K562 (cell line): ENCODE results near the gene HEMGN. TPM values are rescaled to one million over a fixed set of nuclear protein-coding genes. Genes with fewer than 3 reads are reported as not detected.

Experiments
- CBFB ChIP-seq: sonication (generic); formaldehyde crosslinking; IDR thresholded peaks from 2 replicates; pipeline ENCODE4 v1.4.0; 2020; ENCODE audit warnings: mild to moderate bottlenecking, missing genetic modification reagents
- HNRNPL ChIP-seq: fragments of 200-400 bp; formaldehyde crosslinking; IDR thresholded peaks from 2 replicates; pipeline ENCODE4 v1.6.1; 2017; ENCODE audit warnings: low read depth, mild to moderate bottlenecking, low read length
- IRF2 ChIP-seq: sonication (generic); formaldehyde crosslinking; IDR thresholded peaks from 2 replicates; pipeline ENCODE4 v1.8.1; 2022; ENCODE audit warnings: mild to moderate bottlenecking, missing genetic modification reagents
- NEUROD1 ChIP-seq: fragments of 150-350 bp; IDR thresholded peaks from 2 replicates; pipeline ENCODE4 v1.6.1; 2014; ENCODE audit warnings: borderline replicate concordance, low read length, low read depth; ENCODE audit not compliant: partially characterized antibody
- PML ChIP-seq: IDR thresholded peaks from 2 replicates; pipeline ENCODE4 v1.6.1; 2012; ENCODE audit warnings: low read length, inconsistent platforms
- RBM15 ChIP-seq: fragments of 200-400 bp; formaldehyde crosslinking; IDR thresholded peaks from 2 replicates; pipeline ENCODE4 v1.6.1; 2018; ENCODE audit warnings: mild to moderate bottlenecking, low read length, moderate library complexity; ENCODE audit not compliant: insufficient read depth
- RHOXF2B ChIP-seq: fragments of 250-450 bp; sonication (Bioruptor Pico); conservative IDR thresholded peaks from 2 replicates; pipeline ENCODE4 v1.5.1; 2021
- ZBTB7A ChIP-seq: IDR thresholded peaks from 2 replicates; pipeline ENCODE4 v1.6.1; 2011; ENCODE audit warnings: low read depth, mild to moderate bottlenecking, low read length, moderate library complexity, borderline replicate concordance; ENCODE audit not compliant: control insufficient read depth
- ZNF780A ChIP-seq: fragments of 250-450 bp; sonication (Bioruptor Pico); IDR thresholded peaks from 2 replicates; pipeline ENCODE4 v1.5.0; 2021; ENCODE audit warnings: mild to moderate bottlenecking
- ZNF785 ChIP-seq: fragments of 250-450 bp; sonication (Bioruptor Pico); IDR thresholded peaks from 2 replicates; pipeline ENCODE4 v1.4.0; 2020; ENCODE audit warnings: mild to moderate bottlenecking
- polyA plus RNA-seq, 8 experiments: library from polyadenylated mRNA; depleted of rRNA in 4 of 8; stranded (reverse) in 5 of 8; unstranded in 3 of 8; fragments of >200 nt; fragmentation: Nextera tagmentation in 2 of 8; fragmentation: Illumina TruSeq in 1 of 8; extraction: Ambion mirVana in 2 of 8; extraction: Trizol in 1 of 8; gene quantifications; 2 replicates each; pipeline versions ENCODE4 v1.2.1 to v1.2.3, GENCODE V29; 2011 to 2014; ENCODE audit warnings: inconsistent platforms in 1 of 8, missing spikeins in 1 of 8
- total RNA-seq, 7 experiments: library from RNA; depleted of rRNA in 6 of 7; stranded (reverse); fragments of >200 nt in 6 of 7; fragmentation: Illumina TruSeq in 2 of 7; extraction: Trizol in 2 of 7; gene quantifications; 2 replicates each; pipeline versions ENCODE4 v1.2.1 to v1.2.3, GENCODE V29; 2011 to 2021; ENCODE audit warnings: low replicate concordance in 1 of 7
- TF ChIP-seq, protein P1 (sequence below): fragments of 250-450 bp; sonication (Bioruptor Pico); IDR thresholded peaks from 2 replicates; pipeline ENCODE4 v1.5.0; 2022; ENCODE audit warnings: mild to moderate bottlenecking
- TF ChIP-seq, protein P2 (sequence below), 2 experiments: fragments of 450-650 bp in 1 of 2; sonication (generic) in 1 of 2; formaldehyde crosslinking in 1 of 2; IDR thresholded peaks; 2 replicates each; pipeline versions ENCODE4 v1.7.1 to v1.9.0; 2016 to 2022; ENCODE audit warnings: inconsistent platforms in 1 of 2, mild to moderate bottlenecking in 1 of 2, missing genetic modification reagents in 1 of 2
- TF ChIP-seq, protein P3 (sequence below): sonication (generic); formaldehyde crosslinking; IDR thresholded peaks from 2 replicates; pipeline ENCODE4 v1.8.0; 2023; ENCODE audit warnings: mild to moderate bottlenecking, missing genetic modification reagents

Gene HEMGN
- total and polyA plus RNA-seq, 9 of the 15 experiments (the other 6 are each of a cell fraction or from before 2014, with no cell fraction given): 56.3 to 258 (median 137) TPM

DNA sequence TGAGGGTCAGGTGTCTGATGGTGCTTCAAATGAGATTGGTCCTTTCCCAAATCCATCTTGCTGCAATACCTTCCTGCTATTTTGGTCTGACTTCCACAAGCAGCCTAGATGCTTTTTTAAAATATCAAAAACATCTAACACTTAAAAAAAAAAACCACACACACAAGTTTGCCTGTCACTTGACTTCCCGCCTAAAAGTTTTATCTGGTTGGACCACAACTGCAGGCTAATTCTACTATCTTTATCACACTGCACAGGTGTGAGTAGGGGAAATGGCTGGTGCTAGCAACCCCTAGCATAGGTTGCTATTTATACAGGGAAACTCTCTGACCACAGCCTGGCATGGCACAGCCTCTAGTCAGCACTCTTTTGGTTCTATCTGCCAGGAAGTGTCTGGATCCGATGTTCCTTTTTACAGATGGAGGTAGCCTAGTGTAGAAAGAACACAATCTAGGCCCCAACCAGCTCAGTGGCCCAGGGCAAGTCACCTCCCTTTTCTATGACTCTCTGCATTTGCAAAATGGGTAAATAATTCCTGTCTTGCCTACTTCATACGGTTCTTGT, at the start of gene HEMGN (continued):
- TF ChIP-seq ZNF780A (no peak), ZBTB7A (no peak), CBFB (CRISPR knock-in tag) (peak; percentile 53; the same call in 1 of the 2 replicates), IRF2 (CRISPR knock-in tag) (no peak), NEUROD1 (peak; percentile 65), PML (peak; percentile 98), HNRNPL (no peak), RHOXF2B (CRISPR knock-in tag) (no peak), ZNF785 (CRISPR knock-in tag) (no peak), RBM15 (no peak)
- TF ChIP-seq, protein P1, sequence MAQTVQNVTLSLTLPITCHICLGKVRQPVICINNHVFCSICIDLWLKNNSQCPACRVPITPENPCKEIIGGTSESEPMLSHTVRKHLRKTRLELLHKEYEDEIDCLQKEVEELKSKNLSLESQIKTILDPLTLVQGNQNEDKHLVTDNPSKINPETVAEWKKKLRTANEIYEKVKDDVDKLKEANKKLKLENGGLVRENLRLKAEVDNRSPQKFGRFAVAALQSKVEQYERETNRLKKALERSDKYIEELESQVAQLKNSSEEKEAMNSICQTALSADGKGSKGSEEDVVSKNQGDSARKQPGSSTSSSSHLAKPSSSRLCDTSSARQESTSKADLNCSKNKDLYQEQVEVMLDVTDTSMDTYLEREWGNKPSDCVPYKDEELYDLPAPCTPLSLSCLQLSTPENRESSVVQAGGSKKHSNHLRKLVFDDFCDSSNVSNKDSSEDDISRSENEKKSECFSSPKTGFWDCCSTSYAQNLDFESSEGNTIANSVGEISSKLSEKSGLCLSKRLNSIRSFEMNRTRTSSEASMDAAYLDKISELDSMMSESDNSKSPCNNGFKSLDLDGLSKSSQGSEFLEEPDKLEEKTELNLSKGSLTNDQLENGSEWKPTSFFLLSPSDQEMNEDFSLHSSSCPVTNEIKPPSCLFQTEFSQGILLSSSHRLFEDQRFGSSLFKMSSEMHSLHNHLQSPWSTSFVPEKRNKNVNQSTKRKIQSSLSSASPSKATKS (CRISPR knock-in tag): no peak
- TF ChIP-seq, protein P2, sequence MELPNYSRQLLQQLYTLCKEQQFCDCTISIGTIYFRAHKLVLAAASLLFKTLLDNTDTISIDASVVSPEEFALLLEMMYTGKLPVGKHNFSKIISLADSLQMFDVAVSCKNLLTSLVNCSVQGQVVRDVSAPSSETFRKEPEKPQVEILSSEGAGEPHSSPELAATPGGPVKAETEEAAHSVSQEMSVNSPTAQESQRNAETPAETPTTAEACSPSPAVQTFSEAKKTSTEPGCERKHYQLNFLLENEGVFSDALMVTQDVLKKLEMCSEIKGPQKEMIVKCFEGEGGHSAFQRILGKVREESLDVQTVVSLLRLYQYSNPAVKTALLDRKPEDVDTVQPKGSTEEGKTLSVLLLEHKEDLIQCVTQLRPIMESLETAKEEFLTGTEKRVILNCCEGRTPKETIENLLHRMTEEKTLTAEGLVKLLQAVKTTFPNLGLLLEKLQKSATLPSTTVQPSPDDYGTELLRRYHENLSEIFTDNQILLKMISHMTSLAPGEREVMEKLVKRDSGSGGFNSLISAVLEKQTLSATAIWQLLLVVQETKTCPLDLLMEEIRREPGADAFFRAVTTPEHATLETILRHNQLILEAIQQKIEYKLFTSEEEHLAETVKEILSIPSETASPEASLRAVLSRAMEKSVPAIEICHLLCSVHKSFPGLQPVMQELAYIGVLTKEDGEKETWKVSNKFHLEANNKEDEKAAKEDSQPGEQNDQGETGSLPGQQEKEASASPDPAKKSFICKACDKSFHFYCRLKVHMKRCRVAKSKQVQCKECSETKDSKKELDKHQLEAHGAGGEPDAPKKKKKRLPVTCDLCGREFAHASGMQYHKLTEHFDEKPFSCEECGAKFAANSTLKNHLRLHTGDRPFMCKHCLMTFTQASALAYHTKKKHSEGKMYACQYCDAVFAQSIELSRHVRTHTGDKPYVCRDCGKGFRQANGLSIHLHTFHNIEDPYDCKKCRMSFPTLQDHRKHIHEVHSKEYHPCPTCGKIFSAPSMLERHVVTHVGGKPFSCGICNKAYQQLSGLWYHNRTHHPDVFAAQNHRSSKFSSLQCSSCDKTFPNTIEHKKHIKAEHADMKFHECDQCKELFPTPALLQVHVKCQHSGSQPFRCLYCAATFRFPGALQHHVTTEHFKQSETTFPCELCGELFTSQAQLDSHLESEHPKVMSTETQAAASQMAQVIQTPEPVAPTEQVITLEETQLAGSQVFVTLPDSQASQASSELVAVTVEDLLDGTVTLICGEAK (IDR thresholded peaks at IDR 0.05): no peak
- TF ChIP-seq, protein P2 (CRISPR knock-in tag; IDR thresholded peaks at IDR 0.05): no peak
- TF ChIP-seq, protein P3, sequence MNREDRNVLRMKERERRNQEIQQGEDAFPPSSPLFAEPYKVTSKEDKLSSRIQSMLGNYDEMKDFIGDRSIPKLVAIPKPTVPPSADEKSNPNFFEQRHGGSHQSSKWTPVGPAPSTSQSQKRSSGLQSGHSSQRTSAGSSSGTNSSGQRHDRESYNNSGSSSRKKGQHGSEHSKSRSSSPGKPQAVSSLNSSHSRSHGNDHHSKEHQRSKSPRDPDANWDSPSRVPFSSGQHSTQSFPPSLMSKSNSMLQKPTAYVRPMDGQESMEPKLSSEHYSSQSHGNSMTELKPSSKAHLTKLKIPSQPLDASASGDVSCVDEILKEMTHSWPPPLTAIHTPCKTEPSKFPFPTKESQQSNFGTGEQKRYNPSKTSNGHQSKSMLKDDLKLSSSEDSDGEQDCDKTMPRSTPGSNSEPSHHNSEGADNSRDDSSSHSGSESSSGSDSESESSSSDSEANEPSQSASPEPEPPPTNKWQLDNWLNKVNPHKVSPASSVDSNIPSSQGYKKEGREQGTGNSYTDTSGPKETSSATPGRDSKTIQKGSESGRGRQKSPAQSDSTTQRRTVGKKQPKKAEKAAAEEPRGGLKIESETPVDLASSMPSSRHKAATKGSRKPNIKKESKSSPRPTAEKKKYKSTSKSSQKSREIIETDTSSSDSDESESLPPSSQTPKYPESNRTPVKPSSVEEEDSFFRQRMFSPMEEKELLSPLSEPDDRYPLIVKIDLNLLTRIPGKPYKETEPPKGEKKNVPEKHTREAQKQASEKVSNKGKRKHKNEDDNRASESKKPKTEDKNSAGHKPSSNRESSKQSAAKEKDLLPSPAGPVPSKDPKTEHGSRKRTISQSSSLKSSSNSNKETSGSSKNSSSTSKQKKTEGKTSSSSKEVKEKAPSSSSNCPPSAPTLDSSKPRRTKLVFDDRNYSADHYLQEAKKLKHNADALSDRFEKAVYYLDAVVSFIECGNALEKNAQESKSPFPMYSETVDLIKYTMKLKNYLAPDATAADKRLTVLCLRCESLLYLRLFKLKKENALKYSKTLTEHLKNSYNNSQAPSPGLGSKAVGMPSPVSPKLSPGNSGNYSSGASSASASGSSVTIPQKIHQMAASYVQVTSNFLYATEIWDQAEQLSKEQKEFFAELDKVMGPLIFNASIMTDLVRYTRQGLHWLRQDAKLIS (CRISPR knock-in tag): no peak
